ENCODE results near the gene DNAJB1.
"Not testable (repeated sequence)": the region's sequence is repeated elsewhere in the genome, so short reads cannot be mapped to it uniquely, and the experiment has no call there.

DNAJB1 gene

GRCh38 chr19:14552006-14552360, 33.8 kb upstream of the DNAJB1 start:
- DNase-seq, result not testable (repeated sequence)

DNA sequence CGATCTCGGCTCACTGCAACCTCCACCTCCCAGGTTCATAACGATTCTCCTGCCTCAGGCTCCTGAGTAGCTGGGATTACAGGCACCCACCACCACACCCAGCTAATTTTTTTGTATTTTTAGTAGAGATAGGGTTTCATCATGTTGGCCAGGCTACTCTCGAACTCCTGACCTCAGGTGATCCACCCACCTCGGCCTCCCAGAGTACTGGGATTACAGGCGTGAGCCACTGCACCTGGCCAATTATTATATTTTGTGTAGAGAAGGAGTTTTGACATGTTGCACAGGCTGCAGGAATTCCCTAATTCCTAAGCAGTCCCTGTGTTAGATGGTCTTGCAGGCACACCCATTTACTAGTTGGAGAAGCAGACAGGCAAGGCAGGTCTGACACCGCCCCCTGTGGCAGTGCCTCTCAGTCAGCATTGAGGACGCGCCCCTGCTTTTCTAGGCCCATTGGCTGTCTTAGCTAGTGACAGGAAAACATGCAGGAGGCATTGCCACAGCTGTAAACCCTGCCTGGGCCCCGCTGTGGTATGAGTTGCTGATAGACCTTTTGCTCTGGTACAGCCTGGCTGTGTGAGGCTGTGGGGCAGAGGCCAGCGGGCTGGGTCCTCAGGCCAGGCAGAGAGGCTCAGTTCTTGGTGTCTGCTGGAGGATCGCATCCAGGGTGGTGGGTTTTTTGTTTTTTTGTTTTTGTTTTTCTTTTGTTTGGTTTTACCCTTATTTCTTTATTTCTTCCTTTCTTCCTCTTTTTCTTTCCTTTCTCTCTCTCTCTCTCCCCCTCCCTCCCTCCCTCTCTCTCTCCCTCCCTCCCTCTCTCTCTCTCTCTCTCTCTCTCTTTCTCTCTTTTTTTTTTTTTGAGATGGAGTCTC, 33.2 kb upstream of the DNAJB1 start:
- peak; percentile 86 for DNase-seq

- DNase-seq, result no peak
Measured at GRCh38 chr19:14550201-14550754, 32.1 kb upstream of the DNAJB1 start.

GRCh38 chr19:14545716-14546082, 27.5 kb upstream of the DNAJB1 start:
- no peak for DNase-seq

- no peak for DNase-seq
Measured at GRCh38 chr19:14544977-14545715, 26.9 kb upstream of the DNAJB1 start.

DNA sequence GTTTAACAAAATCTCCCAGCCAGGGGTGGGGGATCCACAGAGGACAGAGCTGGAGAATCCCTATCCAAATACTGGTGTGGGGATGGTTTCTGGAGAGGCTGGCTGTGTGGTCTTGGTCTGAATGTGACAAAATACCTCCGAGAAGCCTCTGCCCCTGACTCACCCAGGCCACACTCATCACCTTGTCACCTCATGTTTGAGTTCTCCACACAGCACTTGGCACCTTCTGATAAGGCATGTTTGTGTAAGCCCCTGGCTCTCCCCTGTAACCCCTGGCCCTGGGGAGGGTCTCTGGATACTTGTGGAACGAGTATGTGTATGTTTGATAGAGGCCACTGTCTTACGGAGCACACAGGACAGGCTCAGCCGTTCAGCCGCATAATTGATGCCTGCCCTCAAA, 25.9 kb upstream of the DNAJB1 start:
- no peak for DNase-seq

GRCh38 chr19:14542711-14543328, 24.6 kb upstream of the DNAJB1 start:
- no peak for DNase-seq

- DNase-seq, result not testable (repeated sequence)
Measured at GRCh38 chr19:14541979-14542378, 23.8 kb upstream of the DNAJB1 start.

GRCh38 chr19:14540741-14541525, 22.7 kb upstream of the DNAJB1 start:
- no peak for DNase-seq

- DNase-seq, result peak; percentile 66
Measured at GRCh38 chr19:14536926-14537692, 18.9 kb upstream of the DNAJB1 start.

- DNase-seq, result no peak
Measured at GRCh38 chr19:14533450-14533849, 15.3 kb upstream of the DNAJB1 start.

GRCh38 chr19:14530506-14530905, 12.3 kb upstream of the DNAJB1 start:
- DNase-seq, result no peak

DNA sequence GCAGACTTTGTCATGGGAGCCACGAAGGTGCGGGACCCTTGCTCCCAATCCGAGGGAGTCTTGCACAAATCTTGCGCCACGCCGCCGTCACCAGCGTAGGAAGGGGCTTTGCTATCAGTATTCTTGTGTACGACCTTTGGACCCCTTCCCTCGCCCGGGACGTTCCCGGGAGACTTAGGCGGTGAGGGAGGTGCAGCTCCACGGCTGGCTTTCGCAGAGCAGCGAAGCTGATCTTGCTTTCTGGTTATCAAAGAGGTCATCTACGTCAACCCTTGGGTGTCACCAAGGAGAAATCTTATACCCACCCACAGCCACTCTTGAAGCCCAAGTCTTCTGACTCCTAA, 11.8 kb upstream of the DNAJB1 start:
- peak; percentile 60 for DNase-seq

GRCh38 chr19:14529254-14530004, 11.2 kb upstream of the DNAJB1 start, which contains the start of gene TECR:
Gene TECR, plus strand, starts transcription at chr19:14529594. Its CDS starts 103 bp downstream, at chr19:14529697.
- DNase-seq, result peak; percentile 100

DNA sequence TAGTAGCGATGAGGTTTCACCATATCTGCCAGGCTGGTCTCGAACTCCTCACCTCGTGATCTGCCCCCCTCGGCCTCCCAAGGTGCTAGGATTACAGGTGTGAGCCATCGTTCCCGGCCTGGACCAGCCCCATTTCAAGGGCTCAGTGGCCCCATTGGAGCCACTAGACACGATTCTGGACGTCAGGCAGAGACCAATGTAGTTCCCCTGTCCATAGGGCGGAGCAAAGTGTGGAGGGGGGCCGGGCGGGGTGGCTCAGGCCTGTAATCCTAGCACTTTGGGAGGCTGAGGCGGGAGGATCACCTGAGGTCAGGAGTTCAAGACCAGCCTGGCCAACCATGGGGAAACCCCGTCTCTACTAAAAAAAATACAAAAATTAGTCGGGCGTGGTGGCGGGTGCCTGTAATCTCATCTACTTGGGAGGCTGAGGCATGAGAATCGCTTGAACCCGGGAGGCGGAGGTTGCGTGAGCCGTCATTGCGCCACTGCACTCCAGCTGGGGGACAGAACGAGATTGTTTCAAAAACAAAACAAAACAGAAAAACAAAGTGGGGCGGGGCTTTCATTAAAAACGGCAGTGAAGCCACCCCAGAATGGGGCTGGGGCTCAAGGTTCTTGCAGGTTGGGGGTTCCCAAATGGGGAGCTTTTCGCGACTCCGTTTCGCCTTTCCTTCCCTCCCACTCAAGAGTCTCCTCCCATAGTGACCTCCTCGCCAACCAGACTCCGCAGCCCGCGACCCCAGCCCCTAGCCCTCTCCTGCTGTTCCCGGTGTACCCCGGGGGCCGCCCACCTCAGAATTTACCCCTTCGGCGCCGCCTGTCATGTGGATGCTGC, 10.4 kb upstream of the DNAJB1 start:
- no peak for DNase-seq

GRCh38 chr19:14526423-14526822, 8.2 kb upstream of the DNAJB1 start:
- DNase-seq, result no peak

DNA sequence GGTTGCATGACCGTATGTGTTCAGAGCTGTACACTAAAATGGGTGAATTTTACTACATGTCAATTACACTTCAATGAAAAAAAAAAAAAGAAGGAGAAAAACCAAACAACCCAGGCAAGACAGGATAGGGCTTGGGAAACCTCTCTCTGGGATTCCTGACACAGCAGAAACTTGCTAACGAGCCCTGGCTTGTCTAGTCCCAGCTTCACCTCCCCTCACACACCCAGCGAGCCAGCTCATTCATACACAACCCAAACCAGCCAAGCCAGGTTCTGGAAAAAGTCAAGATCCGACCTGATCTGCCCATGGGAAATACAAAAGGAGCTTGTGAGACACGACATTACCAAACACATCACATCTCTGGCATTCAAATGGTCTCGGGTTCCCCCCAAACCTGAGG, 7.5 kb upstream of the DNAJB1 start:
- no peak for DNase-seq

DNA sequence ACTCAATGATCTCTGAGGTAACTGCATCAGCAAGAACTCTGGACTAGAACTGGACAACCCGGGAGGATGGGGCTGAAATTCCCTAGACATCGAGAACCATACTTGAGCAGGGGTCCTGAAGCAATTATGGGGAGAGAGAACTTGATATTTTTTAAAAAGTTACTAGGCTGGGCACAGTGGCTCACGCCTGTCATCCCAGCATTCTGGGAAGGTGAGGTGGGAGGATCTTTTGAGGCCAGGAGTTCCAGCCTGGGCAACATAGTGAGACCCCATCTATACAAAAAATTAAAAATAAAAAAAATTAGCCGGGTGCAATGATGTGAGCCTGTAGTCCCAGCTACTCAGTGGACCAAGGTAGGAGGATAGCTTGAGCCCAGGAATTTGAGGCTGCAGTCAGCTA, 2.3 kb upstream of the DNAJB1 start:
- no peak for DNase-seq

- DNase-seq, result peak; percentile 25
Measured at GRCh38 chr19:14519860-14520407, 1.7 kb upstream of the DNAJB1 start.
